Astrocyte of the spinal cord (primary cell): ENCODE measurements around the gene PIAS1.

Source experiments
- DNase-seq: peaks from one replicate; pipeline ENCODE4 v3.0.0; 2011; ENCODE audit warnings: low read depth, low spot score
- H3K4me3 ChIP-seq: 2 replicates; pipeline ENCODE4 v1.5.1; 2011; ENCODE audit warnings: low read depth, mild to moderate bottlenecking, low read length, moderate library complexity
- CTCF ChIP-seq: IDR thresholded peaks from 2 replicates; pipeline ENCODE4 v1.5.1; 2012; ENCODE audit warnings: low read depth, mild to moderate bottlenecking, low read length, inconsistent platforms
- in situ Hi-C: cut with HindIII; loops from 2 replicates; pipeline ENCODE4 v1.10.0; 2017; ENCODE audit warnings: low sequenced_read_pairs

PIAS1 gene

GRCh38 chr15:68187559-68187958 lies 133.4 kb downstream of the PIAS1 start:
- no peak overlapping the region for H3K4me3 ChIP-seq
- in situ Hi-C loops: no loop called here
- peak; percentile 86 for DNase-seq
- TF ChIP-seq CTCF: no peak

- no peak for DNase-seq
- TF ChIP-seq CTCF: no peak
Observed at GRCh38 chr15:68188647-68189046, 134.5 kb downstream of the PIAS1 start.

GRCh38 chr15:68190048-68190447 lies 135.9 kb downstream of the PIAS1 start:
- in situ Hi-C loops: no loop called here
- DNase-seq: no peak
- no peak overlapping the region for H3K4me3 ChIP-seq
- TF ChIP-seq CTCF: no peak

More at GRCh38 chr15:68188647-68189046, 134.5 kb downstream of the PIAS1 start:
- in situ Hi-C loops: no loop called here
- no peak overlapping the region for H3K4me3 ChIP-seq

DNA sequence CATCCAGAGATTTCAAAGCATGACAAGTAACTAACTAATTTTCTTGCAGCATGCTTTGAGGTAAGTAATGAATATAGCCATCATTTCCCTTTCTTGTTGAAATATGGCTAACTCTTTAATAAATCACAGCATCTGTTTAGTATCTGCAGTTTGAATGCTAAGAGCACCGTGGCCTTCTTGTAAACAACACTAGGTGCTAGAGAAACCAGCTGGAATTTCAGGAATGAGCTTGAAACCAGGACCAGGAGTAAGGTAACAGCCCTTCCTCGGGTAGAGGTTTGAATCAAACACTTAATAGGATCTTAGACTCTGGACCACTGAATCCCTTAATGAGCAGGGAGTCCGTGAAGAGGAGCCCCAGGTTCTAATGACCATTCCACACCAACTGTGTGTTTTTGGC lies 137.4 kb downstream of the PIAS1 start:
- in situ Hi-C loops: no loop called here
- no peak for DNase-seq
- no peak for TF ChIP-seq CTCF
- no peak overlapping the region for H3K4me3 ChIP-seq

DNA sequence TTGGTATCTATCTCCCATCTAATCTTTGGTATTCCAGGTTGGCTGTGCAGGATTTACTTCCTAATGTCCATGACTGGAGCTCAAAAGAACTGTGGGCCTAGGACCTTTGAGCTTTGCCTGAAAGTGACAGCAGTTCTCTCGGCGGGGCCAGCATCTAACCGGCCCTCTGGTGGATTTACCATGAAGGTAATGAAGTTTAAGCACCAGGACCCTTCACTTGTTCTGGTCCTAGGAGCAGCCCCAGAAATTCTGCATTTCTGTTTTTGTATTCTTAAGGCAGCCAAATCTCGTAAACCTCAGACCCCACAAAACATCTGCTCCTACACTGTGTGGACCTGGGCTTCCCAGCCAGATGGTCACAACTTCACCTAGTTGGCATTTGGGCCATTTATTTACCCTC lies 138.0 kb downstream of the PIAS1 start:
- no peak for DNase-seq
- no peak overlapping the region for H3K4me3 ChIP-seq
- in situ Hi-C loops: no loop called here
- TF ChIP-seq CTCF: no peak

GRCh38 chr15:68192804-68193486 lies 138.8 kb downstream of the PIAS1 start:
- in situ Hi-C loops: no loop called here
- TF ChIP-seq CTCF: no peak
- H3K4me3 ChIP-seq: no peak overlapping the region
- DNase-seq: no peak
